ENCODE measurements around the gene IVL. TPM values are rescaled to one million over a fixed set of nuclear protein-coding genes. Genes with fewer than 3 reads are reported as not detected.

The IVL gene
- polyA plus RNA-seq, 1 of the 3 experiments (the other 2 are of a cell fraction), result 0.64 TPM

DNA sequence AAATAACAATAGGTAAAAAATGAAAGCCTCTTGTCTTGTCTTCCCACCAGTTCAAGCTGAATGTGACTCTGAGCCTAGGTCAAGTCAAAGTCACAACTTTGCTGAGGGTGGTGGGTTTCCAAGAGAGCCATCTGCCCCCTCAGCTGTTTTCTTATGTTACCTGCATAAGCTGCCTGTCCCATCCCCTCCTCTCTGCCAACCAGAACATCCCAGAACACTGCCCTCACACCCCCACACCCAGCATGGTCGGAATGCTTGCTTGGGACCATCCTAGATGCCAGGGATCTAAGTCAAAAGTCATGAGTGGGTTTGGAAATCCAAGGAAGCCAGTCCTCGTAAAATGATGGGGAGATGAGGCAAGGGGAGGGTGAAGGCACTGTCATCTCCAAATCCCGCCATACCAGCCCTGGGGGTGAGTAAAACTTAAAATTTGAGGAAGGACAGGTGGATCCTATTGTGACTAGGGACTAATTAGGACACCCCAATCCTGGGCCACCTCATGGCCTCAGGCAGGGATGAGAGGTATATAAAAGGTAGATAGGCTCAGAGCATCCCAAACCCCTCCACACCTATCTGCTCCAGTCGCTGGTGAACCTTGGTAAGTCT is 38.4 kb downstream of the IVL start, which contains the start of gene SPRR5 (continued):
- TF ChIP-seq, protein P1, sequence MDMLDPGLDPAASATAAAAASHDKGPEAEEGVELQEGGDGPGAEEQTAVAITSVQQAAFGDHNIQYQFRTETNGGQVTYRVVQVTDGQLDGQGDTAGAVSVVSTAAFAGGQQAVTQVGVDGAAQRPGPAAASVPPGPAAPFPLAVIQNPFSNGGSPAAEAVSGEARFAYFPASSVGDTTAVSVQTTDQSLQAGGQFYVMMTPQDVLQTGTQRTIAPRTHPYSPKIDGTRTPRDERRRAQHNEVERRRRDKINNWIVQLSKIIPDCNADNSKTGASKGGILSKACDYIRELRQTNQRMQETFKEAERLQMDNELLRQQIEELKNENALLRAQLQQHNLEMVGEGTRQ (IDR thresholded peaks at IDR 0.05; ENCODE audit: borderline replicate concordance, low read depth, low read length), result no peak
- TF ChIP-seq JUND (IDR thresholded peaks at IDR 0.05) (no peak), GABPA (IDR thresholded peaks at IDR 0.05; ENCODE audit: low read depth) (no peak), MEF2A (IDR thresholded peaks at IDR 0.05; ENCODE audit: borderline replicate concordance, low read depth) (no peak), FOXM1 (IDR thresholded peaks at IDR 0.05; ENCODE audit: low read depth) (no peak), EP300 (IDR thresholded peaks at IDR 0.05; ENCODE audit: borderline replicate concordance in 1 of 2, low read depth in 1 of 2, low read length in 1 of 2) (no peak)
- TF ChIP-seq, protein P2, sequence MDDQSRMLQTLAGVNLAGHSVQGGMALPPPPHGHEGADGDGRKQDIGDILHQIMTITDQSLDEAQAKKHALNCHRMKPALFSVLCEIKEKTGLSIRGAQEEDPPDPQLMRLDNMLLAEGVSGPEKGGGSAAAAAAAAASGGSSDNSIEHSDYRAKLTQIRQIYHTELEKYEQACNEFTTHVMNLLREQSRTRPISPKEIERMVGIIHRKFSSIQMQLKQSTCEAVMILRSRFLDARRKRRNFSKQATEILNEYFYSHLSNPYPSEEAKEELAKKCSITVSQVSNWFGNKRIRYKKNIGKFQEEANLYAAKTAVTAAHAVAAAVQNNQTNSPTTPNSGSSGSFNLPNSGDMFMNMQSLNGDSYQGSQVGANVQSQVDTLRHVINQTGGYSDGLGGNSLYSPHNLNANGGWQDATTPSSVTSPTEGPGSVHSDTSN (IDR thresholded peaks at IDR 0.05), result no peak

DNA sequence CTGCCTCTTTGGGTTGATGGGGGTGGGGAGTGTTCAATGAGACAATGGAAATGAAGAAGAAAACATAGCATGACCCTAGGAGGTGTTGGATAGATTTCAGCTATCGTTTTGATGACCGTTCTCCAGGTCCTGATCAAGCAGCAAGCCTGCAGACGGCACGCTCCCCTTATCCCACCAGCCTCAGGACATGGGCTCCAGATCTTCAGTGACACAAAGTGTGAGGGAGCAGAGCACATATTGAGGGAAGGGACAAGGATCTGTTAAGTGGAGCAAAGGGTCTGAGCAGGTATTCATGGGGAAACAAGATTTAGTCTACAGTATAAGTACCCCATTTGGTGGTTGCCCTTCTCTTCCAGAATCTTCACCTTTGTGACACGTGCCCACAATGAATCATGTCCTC is 43.4 kb downstream of the IVL start:
- H3K27ac ChIP-seq (ENCODE audit: low read depth in 2 of 2, low read length in 1 of 2), result no peak overlapping the region
- H3K4me1 ChIP-seq (ENCODE audit: control insufficient read depth in 1 of 2, insufficient read depth in 2 of 2, low read depth in 1 of 2, low read length in 1 of 2), result no peaks in the 10 kb centered on the region
- H3F3A ChIP-seq (replicated peaks; ENCODE audit: insufficient read depth), result no peaks in the 10 kb centered on the region
- DNase-seq, result no peak
- TF ChIP-seq FOSL2 (IDR thresholded peaks at IDR 0.05; ENCODE audit: borderline replicate concordance, low read depth) (no peak), NRF1 (IDR thresholded peaks at IDR 0.05; ENCODE audit: low read depth, low read length) (no peak), ELF1 (IDR thresholded peaks at IDR 0.05) (no peak), POLR2AphosphoS5 (IDR thresholded peaks at IDR 0.05; ENCODE audit: low read depth, low read length) (no peak), JUND (IDR thresholded peaks at IDR 0.05) (no peak), RFX5 (IDR thresholded peaks at IDR 0.05; ENCODE audit: low read length) (no peak), FOXJ3 (CRISPR knock-in tag; IDR thresholded peaks at IDR 0.05) (no peak), TCF12 (IDR thresholded peaks at IDR 0.05) (no peak)
- TF ChIP-seq, protein P3, sequence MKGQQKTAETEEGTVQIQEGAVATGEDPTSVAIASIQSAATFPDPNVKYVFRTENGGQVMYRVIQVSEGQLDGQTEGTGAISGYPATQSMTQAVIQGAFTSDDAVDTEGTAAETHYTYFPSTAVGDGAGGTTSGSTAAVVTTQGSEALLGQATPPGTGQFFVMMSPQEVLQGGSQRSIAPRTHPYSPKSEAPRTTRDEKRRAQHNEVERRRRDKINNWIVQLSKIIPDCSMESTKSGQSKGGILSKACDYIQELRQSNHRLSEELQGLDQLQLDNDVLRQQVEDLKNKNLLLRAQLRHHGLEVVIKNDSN (IDR thresholded peaks at IDR 0.05; ENCODE audit: borderline replicate concordance, low read depth), result no peak
- TF ChIP-seq, protein P4, sequence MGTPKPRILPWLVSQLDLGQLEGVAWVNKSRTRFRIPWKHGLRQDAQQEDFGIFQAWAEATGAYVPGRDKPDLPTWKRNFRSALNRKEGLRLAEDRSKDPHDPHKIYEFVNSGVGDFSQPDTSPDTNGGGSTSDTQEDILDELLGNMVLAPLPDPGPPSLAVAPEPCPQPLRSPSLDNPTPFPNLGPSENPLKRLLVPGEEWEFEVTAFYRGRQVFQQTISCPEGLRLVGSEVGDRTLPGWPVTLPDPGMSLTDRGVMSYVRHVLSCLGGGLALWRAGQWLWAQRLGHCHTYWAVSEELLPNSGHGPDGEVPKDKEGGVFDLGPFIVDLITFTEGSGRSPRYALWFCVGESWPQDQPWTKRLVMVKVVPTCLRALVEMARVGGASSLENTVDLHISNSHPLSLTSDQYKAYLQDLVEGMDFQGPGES (IDR thresholded peaks at IDR 0.05; ENCODE audit: low read depth, low read length), result no peak
- TF ChIP-seq, protein P2 (IDR thresholded peaks at IDR 0.05), result no peak
- TF ChIP-seq, protein P5, sequence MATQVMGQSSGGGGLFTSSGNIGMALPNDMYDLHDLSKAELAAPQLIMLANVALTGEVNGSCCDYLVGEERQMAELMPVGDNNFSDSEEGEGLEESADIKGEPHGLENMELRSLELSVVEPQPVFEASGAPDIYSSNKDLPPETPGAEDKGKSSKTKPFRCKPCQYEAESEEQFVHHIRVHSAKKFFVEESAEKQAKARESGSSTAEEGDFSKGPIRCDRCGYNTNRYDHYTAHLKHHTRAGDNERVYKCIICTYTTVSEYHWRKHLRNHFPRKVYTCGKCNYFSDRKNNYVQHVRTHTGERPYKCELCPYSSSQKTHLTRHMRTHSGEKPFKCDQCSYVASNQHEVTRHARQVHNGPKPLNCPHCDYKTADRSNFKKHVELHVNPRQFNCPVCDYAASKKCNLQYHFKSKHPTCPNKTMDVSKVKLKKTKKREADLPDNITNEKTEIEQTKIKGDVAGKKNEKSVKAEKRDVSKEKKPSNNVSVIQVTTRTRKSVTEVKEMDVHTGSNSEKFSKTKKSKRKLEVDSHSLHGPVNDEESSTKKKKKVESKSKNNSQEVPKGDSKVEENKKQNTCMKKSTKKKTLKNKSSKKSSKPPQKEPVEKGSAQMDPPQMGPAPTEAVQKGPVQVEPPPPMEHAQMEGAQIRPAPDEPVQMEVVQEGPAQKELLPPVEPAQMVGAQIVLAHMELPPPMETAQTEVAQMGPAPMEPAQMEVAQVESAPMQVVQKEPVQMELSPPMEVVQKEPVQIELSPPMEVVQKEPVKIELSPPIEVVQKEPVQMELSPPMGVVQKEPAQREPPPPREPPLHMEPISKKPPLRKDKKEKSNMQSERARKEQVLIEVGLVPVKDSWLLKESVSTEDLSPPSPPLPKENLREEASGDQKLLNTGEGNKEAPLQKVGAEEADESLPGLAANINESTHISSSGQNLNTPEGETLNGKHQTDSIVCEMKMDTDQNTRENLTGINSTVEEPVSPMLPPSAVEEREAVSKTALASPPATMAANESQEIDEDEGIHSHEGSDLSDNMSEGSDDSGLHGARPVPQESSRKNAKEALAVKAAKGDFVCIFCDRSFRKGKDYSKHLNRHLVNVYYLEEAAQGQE (IDR thresholded peaks at IDR 0.05; ENCODE audit: low read depth, low read length), result no peak
- TF ChIP-seq, protein P6, sequence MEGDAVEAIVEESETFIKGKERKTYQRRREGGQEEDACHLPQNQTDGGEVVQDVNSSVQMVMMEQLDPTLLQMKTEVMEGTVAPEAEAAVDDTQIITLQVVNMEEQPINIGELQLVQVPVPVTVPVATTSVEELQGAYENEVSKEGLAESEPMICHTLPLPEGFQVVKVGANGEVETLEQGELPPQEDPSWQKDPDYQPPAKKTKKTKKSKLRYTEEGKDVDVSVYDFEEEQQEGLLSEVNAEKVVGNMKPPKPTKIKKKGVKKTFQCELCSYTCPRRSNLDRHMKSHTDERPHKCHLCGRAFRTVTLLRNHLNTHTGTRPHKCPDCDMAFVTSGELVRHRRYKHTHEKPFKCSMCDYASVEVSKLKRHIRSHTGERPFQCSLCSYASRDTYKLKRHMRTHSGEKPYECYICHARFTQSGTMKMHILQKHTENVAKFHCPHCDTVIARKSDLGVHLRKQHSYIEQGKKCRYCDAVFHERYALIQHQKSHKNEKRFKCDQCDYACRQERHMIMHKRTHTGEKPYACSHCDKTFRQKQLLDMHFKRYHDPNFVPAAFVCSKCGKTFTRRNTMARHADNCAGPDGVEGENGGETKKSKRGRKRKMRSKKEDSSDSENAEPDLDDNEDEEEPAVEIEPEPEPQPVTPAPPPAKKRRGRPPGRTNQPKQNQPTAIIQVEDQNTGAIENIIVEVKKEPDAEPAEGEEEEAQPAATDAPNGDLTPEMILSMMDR (IDR thresholded peaks at IDR 0.05), result no peak
- H4K20me1 ChIP-seq (ENCODE audit: insufficient read depth), result no peaks in the 10 kb centered on the region
- WGBS (ENCODE audit: low lambda C conversion rate), result 4% methylated on average over 5 of the region's 5 CpGs
- POLR2A ChIA-PET, result no interaction called here
- H3K9me2 ChIP-seq, result no peaks in the 10 kb centered on the region
- no peaks in the 10 kb centered on the region for H3K9me3 ChIP-seq
- H3K27me3 ChIP-seq (ENCODE audit: insufficient read depth), result peaks cover 44% of the 10 kb centered on the region; the same call in 1 of the 2 replicates
- H3K9ac ChIP-seq, result no peak overlapping the region
- H3K4me2 ChIP-seq, result no peak overlapping the region
- no peaks in the 10 kb centered on the region for H3K36me3 ChIP-seq (replicated peaks in 1 of 2; ENCODE audit: control insufficient read depth in 1 of 2, insufficient read depth in 2 of 2, low read length in 1 of 2)
- no peak overlapping the region for H2AFZ ChIP-seq (ENCODE audit: low read depth)
- H3K79me2 ChIP-seq (ENCODE audit: insufficient read depth), result no peaks in the 10 kb centered on the region
- CTCF ChIA-PET, result no interaction called here
- H3K4me3 ChIP-seq (ENCODE audit: low read depth in 2 of 2, low read length in 1 of 2), result no peak overlapping the region
